ENCODE results near the gene RPP25L. TPM values are rescaled to one million over a fixed set of nuclear protein-coding genes. Genes with fewer than 3 reads are reported as not detected.

RPP25L gene
- total RNA-seq, 1 experiment from 2014 or later, result 17.2 TPM

GRCh38 chr9:34633851-34634550 lies 22.1 kb upstream of the RPP25L start:
- no peak overlapping the region for H3K9ac ChIP-seq (ENCODE audit: extremely low read depth, insufficient read length, low read length)
- no peak overlapping the region for H3K27ac ChIP-seq (ENCODE audit: insufficient read length, low read depth, low read length)
- Mint-ChIP-seq H3K36me3 (ENCODE audit: insufficient read depth in 1 of 3, low read depth in 3 of 3) (peaks cover 2 to 15% (median 10%) of the 10 kb centered on the region in 3 experiments; a peak in 6 of 7 replicates), H3K27ac (no peak overlapping the region), H3K9me3 (peaks cover 0 to 3% of the 10 kb centered on the region in 2 experiments; a peak in 2 of 5 replicates), H3K27me3 (ENCODE audit: low read depth) (peaks cover 50% of the 10 kb centered on the region), H3K4me3 (no peak overlapping the region; a peak in 1 of 5 replicates), H3K4me1 (peaks cover 28 to 41% of the 10 kb centered on the region in 2 experiments)
- TF ChIP-seq CTCF (conservative IDR thresholded peaks at IDR 0.05), result peak; percentile 92
- H3K14ac ChIP-seq (ENCODE audit: insufficient read depth, low read length), result no peak overlapping the region
- H2AK5ac ChIP-seq (ENCODE audit: insufficient read length, low read length), result no peak overlapping the region
- H3K79me2 ChIP-seq (ENCODE audit: insufficient read depth, low read length), result no peaks in the 10 kb centered on the region; the same call in 1 of the 2 replicates
- no peaks in the 10 kb centered on the region for H3K9me3 ChIP-seq (ENCODE audit: control insufficient read depth, low read depth, low read length)
- no peaks in the 10 kb centered on the region for H3K79me1 ChIP-seq (ENCODE audit: insufficient read depth, low read depth, low read length, poor library complexity, severe bottlenecking)
- H4K5ac ChIP-seq (ENCODE audit: insufficient read length, low read depth, low read length), result no peak overlapping the region
- H3T11ph ChIP-seq (ENCODE audit: low read length), result no peak overlapping the region
- no peak overlapping the region for H2BK120ac ChIP-seq (ENCODE audit: low read depth, low read length, poor library complexity, severe bottlenecking)
- no peak overlapping the region for H3K23ac ChIP-seq (ENCODE audit: insufficient read length, low read depth, low read length)
- no peak overlapping the region for H2BK12ac ChIP-seq (ENCODE audit: insufficient read length, low read depth, low read length)
- H3K56ac ChIP-seq (ENCODE audit: insufficient read length, low read depth, low read length), result no peak overlapping the region
- H3K18ac ChIP-seq (ENCODE audit: insufficient read length, low read depth, low read length), result no peak overlapping the region
- H4K91ac ChIP-seq (ENCODE audit: insufficient read length, low read depth, low read length), result no peak overlapping the region
- H2BK5ac ChIP-seq (ENCODE audit: insufficient read length, low read length), result no peak overlapping the region
- H3K23me2 ChIP-seq (ENCODE audit: insufficient read length, low read depth, low read length, poor library complexity, severe bottlenecking), result peaks cover 16% of the 10 kb centered on the region
- peak; percentile 77 for DNase-seq
- H4K8ac ChIP-seq (replicated peaks; ENCODE audit: insufficient read length, low read depth, low read length), result no peak overlapping the region
- no peak overlapping the region for H3K4me2 ChIP-seq (ENCODE audit: insufficient read depth, insufficient read length, low read length)
- H2BK15ac ChIP-seq (ENCODE audit: low read depth, low read length), result no peak overlapping the region
- peaks cover 4% of the 10 kb centered on the region; the same call in 1 of the 2 replicates for H3K4me1 ChIP-seq (ENCODE audit: insufficient read depth, low read length)
- no peak overlapping the region for H2AFZ ChIP-seq (ENCODE audit: low read length)
- peaks cover 19% of the 10 kb centered on the region for H3K27me3 ChIP-seq (ENCODE audit: insufficient read depth, low read length)
- no CpG with 5 or more reads among the region's 3 CpGs for WGBS (ENCODE audit: extremely low coverage, insufficient read length, low lambda C conversion rate)
- no peak overlapping the region for H3K4ac ChIP-seq (ENCODE audit: low read depth, low read length)
- H2BK20ac ChIP-seq (ENCODE audit: low read depth, low read length, poor library complexity, severe bottlenecking), result no peak overlapping the region
- no peaks in the 10 kb centered on the region for H4K20me1 ChIP-seq (ENCODE audit: control insufficient read depth, insufficient read depth, insufficient read length)
